ENCODE data around the gene SEC14L2.
"Not testable (repeated sequence)": the region's sequence is repeated elsewhere in the genome, so short reads cannot be mapped to it uniquely, and the experiment has no call there.

DNA sequence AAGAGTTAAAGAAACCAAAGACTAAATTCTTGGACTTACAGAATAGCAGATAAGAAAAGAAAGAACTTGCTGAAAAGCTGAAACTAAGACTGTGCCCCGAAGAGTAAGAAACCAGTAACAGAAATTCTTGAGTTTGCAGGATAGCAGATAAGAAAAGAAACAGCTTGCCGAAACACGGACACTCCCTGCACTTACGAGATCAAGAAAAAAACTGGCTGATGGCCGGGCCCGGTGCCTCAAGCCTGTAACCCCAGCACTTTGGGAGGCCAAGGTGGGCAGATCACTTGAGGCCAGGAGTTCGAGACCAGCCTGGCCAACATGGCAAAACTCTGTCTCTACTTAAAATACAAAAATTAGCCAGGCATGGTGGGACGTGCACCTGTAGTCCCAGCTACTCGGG, 54.7 kb downstream of the SEC14L2 start:
- TF ChIP-seq, protein P1, sequence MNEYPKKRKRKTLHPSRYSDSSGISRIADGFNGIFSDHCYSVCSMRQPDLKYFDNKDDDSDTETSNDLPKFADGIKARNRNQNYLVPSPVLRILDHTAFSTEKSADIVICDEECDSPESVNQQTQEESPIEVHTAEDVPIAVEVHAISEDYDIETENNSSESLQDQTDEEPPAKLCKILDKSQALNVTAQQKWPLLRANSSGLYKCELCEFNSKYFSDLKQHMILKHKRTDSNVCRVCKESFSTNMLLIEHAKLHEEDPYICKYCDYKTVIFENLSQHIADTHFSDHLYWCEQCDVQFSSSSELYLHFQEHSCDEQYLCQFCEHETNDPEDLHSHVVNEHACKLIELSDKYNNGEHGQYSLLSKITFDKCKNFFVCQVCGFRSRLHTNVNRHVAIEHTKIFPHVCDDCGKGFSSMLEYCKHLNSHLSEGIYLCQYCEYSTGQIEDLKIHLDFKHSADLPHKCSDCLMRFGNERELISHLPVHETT (tag by site-specific recombination; IDR thresholded peaks at IDR 0.05) = not testable (repeated sequence)
- not testable (repeated sequence) for TF ChIP-seq YY1 (tag by site-specific recombination; IDR thresholded peaks at IDR 0.05); ZNF274 (IDR thresholded peaks at IDR 0.05; ENCODE audit: low read length); ZNF274 (tag by site-specific recombination; IDR thresholded peaks at IDR 0.05; ENCODE audit: borderline replicate concordance); ZNF48 (tag by site-specific recombination; IDR thresholded peaks at IDR 0.05); CTCF (tag by site-specific recombination; IDR thresholded peaks at IDR 0.05); ZNF747 (tag by site-specific recombination; IDR thresholded peaks at IDR 0.05); KLF7 (tag by site-specific recombination; IDR thresholded peaks at IDR 0.05; ENCODE audit: borderline replicate concordance); PBX3 (CRISPR knock-in tag; IDR thresholded peaks at IDR 0.05); GLI2 (tag by site-specific recombination; IDR thresholded peaks at IDR 0.05; ENCODE audit: borderline replicate concordance, low read depth); ZNF830 (tag by site-specific recombination; IDR thresholded peaks at IDR 0.05; ENCODE audit: low read depth); ZNF121 (tag by site-specific recombination; IDR thresholded peaks at IDR 0.05)
- TF ChIP-seq, protein P2, sequence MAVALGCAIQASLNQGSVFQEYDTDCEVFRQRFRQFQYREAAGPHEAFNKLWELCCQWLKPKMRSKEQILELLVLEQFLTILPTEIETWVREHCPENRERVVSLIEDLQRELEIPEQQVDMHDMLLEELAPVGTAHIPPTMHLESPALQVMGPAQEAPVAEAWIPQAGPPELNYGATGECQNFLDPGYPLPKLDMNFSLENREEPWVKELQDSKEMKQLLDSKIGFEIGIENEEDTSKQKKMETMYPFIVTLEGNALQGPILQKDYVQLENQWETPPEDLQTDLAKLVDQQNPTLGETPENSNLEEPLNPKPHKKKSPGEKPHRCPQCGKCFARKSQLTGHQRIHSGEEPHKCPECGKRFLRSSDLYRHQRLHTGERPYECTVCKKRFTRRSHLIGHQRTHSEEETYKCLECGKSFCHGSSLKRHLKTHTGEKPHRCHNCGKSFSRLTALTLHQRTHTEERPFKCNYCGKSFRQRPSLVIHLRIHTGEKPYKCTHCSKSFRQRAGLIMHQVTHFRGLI (tag by site-specific recombination; IDR thresholded peaks at IDR 0.05) = not testable (repeated sequence)
- TF ChIP-seq, protein P3, sequence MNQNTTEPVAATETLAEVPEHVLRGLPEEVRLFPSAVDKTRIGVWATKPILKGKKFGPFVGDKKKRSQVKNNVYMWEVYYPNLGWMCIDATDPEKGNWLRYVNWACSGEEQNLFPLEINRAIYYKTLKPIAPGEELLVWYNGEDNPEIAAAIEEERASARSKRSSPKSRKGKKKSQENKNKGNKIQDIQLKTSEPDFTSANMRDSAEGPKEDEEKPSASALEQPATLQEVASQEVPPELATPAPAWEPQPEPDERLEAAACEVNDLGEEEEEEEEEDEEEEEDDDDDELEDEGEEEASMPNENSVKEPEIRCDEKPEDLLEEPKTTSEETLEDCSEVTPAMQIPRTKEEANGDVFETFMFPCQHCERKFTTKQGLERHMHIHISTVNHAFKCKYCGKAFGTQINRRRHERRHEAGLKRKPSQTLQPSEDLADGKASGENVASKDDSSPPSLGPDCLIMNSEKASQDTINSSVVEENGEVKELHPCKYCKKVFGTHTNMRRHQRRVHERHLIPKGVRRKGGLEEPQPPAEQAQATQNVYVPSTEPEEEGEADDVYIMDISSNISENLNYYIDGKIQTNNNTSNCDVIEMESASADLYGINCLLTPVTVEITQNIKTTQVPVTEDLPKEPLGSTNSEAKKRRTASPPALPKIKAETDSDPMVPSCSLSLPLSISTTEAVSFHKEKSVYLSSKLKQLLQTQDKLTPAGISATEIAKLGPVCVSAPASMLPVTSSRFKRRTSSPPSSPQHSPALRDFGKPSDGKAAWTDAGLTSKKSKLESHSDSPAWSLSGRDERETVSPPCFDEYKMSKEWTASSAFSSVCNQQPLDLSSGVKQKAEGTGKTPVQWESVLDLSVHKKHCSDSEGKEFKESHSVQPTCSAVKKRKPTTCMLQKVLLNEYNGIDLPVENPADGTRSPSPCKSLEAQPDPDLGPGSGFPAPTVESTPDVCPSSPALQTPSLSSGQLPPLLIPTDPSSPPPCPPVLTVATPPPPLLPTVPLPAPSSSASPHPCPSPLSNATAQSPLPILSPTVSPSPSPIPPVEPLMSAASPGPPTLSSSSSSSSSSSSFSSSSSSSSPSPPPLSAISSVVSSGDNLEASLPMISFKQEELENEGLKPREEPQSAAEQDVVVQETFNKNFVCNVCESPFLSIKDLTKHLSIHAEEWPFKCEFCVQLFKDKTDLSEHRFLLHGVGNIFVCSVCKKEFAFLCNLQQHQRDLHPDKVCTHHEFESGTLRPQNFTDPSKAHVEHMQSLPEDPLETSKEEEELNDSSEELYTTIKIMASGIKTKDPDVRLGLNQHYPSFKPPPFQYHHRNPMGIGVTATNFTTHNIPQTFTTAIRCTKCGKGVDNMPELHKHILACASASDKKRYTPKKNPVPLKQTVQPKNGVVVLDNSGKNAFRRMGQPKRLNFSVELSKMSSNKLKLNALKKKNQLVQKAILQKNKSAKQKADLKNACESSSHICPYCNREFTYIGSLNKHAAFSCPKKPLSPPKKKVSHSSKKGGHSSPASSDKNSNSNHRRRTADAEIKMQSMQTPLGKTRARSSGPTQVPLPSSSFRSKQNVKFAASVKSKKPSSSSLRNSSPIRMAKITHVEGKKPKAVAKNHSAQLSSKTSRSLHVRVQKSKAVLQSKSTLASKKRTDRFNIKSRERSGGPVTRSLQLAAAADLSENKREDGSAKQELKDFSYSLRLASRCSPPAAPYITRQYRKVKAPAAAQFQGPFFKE (tag by site-specific recombination; IDR thresholded peaks at IDR 0.05; ENCODE audit: borderline replicate concordance) = not testable (repeated sequence)

Data from HEK293 (cell line).